Stimulated activated CD8-positive, alpha-beta memory T cell treated with anti-CD3 and anti-CD28 coated beads, Interleukin-4, amount 100 ng/mL, for 24 hours (primary cell): ENCODE results near the gene TMC8.
"Not testable (repeated sequence)": the region's sequence is repeated elsewhere in the genome, so short reads cannot be mapped to it uniquely, and the experiment has no call there.

Experiments
- DNase-seq: peaks from one replicate; pipeline ENCODE4 v3.0.0-alpha.2; 2020; ENCODE audit warnings: low read depth

The TMC8 gene

GRCh38 chr17:78137392-78138203 is 7.0 kb downstream of the TMC8 start:
- DNase-seq: no peak

GRCh38 chr17:78138204-78139060 is 7.9 kb downstream of the TMC8 start:
- DNase-seq: no peak

GRCh38 chr17:78139861-78140168 is 9.2 kb downstream of the TMC8 start:
- not testable (repeated sequence) for DNase-seq

- peak; percentile 89 for DNase-seq
Observed at GRCh38 chr17:78140169-78141051, 9.8 kb downstream of the TMC8 start.

- no peak for DNase-seq
Observed at GRCh38 chr17:78141437-78142118, 11.0 kb downstream of the TMC8 start.

GRCh38 chr17:78142119-78142861 is 11.7 kb downstream of the TMC8 start:
- DNase-seq: no peak

- DNase-seq: no peak
Observed at GRCh38 chr17:78143214-78144146, 12.9 kb downstream of the TMC8 start.

GRCh38 chr17:78144147-78144719 is 13.7 kb downstream of the TMC8 start:
- no peak for DNase-seq

- no peak for DNase-seq
Observed at GRCh38 chr17:78144736-78145641, 14.4 kb downstream of the TMC8 start.

GRCh38 chr17:78146471-78146869 is 15.9 kb downstream of the TMC8 start:
- no peak for DNase-seq

- no peak for DNase-seq
Observed at GRCh38 chr17:78146881-78147280, 16.3 kb downstream of the TMC8 start.

- DNase-seq: no peak
Observed at GRCh38 chr17:78147315-78147998, 16.9 kb downstream of the TMC8 start.

- no peak for DNase-seq
Observed at GRCh38 chr17:78148286-78149016, 17.9 kb downstream of the TMC8 start.

- DNase-seq: no peak
Observed at GRCh38 chr17:78151514-78152008, 21.0 kb downstream of the TMC8 start.

GRCh38 chr17:78154903-78155811 is 24.6 kb downstream of the TMC8 start:
- no peak for DNase-seq
